ENCODE data around the gene SALL2.

DNA sequence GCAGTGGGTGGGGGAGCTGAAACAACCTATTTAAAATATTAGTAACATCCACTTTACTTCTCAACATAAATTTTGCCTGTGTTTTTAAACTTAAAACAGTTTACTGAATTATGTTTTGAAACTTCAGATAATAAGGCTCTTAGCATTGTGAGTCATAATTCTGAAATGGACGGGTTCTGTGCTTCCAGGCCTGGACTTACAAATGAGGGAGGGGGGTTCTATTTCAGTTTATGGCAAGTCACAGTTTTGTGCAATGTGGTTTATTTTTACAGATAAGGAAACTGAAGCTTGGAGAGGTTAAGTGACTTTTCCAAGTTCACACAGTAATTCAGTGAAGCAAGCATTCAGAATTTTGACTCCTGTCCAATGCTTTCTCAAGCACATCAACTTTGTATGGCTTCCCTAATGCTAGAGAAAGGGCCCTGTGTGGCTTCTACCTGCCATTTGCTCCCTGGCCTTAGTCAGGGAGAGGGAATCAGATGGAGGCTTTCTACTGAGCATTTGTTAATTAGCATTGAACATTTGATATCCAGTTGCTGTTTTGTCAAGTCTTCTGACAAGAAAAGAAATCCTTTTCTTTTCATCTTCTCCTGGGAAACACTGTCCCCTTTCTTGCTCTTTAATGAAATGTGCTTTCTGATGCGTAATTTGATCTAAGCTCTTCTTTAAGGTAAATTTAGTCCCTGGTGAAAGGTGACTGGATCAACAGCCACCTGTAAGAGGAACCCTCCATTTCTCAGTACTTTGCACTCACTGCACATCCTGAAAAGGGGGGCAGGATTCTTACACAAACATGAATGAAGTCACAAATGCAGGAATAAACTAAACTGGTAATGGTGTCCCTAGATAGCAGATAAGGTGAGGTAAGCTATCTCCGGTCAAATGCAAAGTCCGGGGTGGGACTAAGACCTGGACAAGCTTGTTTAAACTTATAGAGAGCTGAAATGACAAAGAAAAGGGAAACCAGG, 2.5 kb upstream of the SALL2 start:
- TF ChIP-seq CTCF (IDR thresholded peaks at IDR 0.05) (no peak), POLR2A (IDR thresholded peaks at IDR 0.05) (no peak)
